Measurements from ENCODE around the gene TMEM161B. TPM values are rescaled to one million over a fixed set of nuclear protein-coding genes. Genes with fewer than 3 reads are reported as not detected.
"Not testable (repeated sequence)": the region's sequence is repeated elsewhere in the genome, so short reads cannot be mapped to it uniquely, and the experiment has no call there.

TMEM161B gene
- total RNA-seq, 1 donor from 2014 or later, result 10.6 TPM

DNA sequence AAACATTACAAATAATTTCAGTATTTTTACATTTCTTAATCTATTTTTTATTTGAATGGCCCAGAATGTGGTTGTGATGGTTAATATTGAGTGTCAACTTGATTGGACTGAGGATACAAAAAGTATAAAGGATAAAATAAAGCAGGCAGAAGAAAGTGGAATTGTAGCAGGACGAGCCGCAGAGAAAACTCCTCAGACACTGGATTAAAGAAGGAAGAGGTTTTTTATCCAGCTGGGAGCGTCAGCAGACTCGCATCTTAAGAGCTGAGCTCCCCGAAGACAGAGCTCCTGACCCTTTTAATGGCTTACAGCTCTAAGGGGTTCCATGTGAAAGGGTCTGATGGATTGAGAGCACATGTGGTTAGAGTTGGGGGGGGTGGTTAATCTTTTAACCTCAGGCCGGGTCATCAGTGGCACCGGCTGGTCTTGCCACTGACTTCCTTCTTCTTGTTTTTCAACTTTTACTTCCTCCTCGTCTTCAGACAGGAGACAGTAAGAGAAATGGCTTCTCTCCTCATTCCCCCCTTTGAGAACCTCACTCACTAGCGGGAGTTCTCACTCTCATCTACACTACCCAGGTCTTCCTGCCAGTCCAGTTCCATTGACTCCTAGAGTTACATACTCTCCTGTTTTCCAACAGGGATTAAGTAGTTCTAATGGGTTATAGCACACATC is 80.0 kb downstream of the TMEM161B start:
- peaks cover 33% of the 10 kb centered on the region for H3K36me3 Mint-ChIP-seq (ENCODE audit: low read depth, unreplicated experiment)
- H3K4me1 Mint-ChIP-seq (ENCODE audit: unreplicated experiment), result no peaks in the 10 kb centered on the region
- TF ChIP-seq, protein P1, sequence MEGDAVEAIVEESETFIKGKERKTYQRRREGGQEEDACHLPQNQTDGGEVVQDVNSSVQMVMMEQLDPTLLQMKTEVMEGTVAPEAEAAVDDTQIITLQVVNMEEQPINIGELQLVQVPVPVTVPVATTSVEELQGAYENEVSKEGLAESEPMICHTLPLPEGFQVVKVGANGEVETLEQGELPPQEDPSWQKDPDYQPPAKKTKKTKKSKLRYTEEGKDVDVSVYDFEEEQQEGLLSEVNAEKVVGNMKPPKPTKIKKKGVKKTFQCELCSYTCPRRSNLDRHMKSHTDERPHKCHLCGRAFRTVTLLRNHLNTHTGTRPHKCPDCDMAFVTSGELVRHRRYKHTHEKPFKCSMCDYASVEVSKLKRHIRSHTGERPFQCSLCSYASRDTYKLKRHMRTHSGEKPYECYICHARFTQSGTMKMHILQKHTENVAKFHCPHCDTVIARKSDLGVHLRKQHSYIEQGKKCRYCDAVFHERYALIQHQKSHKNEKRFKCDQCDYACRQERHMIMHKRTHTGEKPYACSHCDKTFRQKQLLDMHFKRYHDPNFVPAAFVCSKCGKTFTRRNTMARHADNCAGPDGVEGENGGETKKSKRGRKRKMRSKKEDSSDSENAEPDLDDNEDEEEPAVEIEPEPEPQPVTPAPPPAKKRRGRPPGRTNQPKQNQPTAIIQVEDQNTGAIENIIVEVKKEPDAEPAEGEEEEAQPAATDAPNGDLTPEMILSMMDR (IDR thresholded peaks at IDR 0.05; ENCODE audit: unreplicated experiment), result no peak
- H3K4me3 Mint-ChIP-seq (ENCODE audit: unreplicated experiment), result no peak overlapping the region
- H3K27me3 Mint-ChIP-seq (ENCODE audit: unreplicated experiment), result peaks cover 2% of the 10 kb centered on the region
- DNase-seq (ENCODE audit: low spot score), result no peak
- H3K27ac Mint-ChIP-seq (ENCODE audit: unreplicated experiment), result no peak overlapping the region
- H3K9me3 Mint-ChIP-seq (ENCODE audit: unreplicated experiment), result peaks cover 8% of the 10 kb centered on the region

DNA sequence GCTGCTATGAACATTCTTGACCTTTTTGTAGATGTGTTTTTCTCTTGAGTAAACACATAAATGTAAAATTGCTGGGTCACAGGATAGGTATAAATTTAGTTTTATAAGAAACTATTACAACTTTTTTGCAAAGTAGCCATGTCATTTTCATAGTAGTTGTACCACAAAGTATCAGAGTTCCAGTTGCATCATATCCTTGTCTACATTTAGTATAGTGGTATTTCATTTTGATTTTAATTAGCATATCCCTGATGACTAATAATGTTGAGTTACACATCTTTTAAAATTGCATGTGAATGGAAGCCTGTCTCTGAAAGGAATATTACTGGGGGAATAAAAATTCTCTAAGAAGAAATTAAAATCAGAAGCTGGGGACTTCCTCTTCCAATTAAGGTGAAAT is 85.4 kb downstream of the TMEM161B start:
- H3K36me3 Mint-ChIP-seq (ENCODE audit: low read depth, unreplicated experiment), result peaks cover 8% of the 10 kb centered on the region
- no peak for DNase-seq (ENCODE audit: low spot score)
- H3K9me3 Mint-ChIP-seq (ENCODE audit: unreplicated experiment), result peaks cover under 1% of the 10 kb centered on the region
- no peaks in the 10 kb centered on the region for H3K27me3 Mint-ChIP-seq (ENCODE audit: unreplicated experiment)
- TF ChIP-seq, protein P1 (IDR thresholded peaks at IDR 0.05; ENCODE audit: unreplicated experiment), result no peak
- no peaks in the 10 kb centered on the region for H3K4me1 Mint-ChIP-seq (ENCODE audit: unreplicated experiment)
- H3K4me3 Mint-ChIP-seq (ENCODE audit: unreplicated experiment), result no peak overlapping the region
- no peak overlapping the region for H3K27ac Mint-ChIP-seq (ENCODE audit: unreplicated experiment)

DNA sequence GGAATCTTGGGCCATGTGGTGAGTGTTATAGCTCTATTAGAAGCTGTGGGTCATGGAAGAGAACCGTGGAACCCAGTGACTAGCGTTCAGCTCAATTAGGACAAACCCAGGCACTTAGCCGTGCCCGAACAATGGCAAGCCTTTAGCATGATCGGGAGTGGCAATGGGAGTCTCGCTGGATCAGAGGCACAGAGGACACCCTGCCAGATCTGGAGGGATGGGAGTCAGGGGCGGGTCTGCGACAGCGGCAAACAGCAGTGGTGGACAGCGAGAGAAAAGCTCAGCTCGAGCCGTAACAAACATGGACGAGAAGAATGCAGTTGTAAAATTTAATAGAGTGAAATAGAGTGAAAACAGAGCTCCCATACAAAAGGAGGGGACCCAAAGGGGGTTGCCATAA is 91.2 kb downstream of the TMEM161B start:
- not testable (repeated sequence) for H3K27me3 Mint-ChIP-seq (ENCODE audit: unreplicated experiment); DNase-seq (ENCODE audit: low spot score); H3K4me3 Mint-ChIP-seq (ENCODE audit: unreplicated experiment); H3K27ac Mint-ChIP-seq (ENCODE audit: unreplicated experiment); H3K36me3 Mint-ChIP-seq (ENCODE audit: low read depth, unreplicated experiment); H3K4me1 Mint-ChIP-seq (ENCODE audit: unreplicated experiment); H3K9me3 Mint-ChIP-seq (ENCODE audit: unreplicated experiment)

DNA sequence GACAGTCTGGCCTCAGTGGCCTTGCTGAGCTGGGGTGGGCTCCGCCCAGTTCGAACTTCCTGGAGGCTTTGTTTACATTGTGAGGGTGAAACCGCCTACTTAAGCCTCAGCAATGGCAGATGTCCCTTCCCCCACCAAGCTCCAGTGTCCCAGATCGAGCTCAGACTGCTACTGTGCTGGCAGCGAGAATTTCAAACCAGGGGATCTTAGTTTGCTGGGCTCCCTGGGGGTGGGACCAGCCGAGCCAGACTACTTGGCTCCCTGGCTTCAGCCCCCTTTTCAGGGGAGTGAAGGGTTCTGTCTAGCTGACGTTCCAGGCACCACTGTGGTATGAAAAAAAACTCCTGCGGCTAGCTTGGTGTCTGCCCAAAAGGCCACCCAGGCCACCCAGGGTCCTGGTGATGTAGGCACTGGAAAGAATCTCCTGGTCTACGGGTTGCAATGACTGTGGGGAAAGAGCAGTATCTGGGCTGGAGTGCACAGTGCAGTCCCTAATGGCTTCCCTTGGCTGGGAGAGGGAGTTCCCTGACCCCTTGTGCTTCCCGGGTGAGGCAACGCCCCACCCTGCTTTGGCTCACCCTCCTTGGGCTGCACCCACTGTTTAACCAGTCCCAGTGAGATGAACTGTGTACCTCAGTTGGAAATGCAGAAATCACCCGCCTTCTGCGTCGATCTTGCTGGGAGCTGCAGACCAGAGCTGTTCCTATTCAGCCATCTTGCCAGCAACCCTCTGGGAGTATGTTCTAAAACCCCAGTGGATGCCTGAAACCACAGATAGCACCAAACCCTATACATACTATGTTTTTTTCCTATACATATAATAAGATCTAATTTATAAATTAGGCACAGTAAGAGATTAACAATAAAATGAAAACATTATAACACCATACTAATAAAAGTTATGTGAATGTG is 95.5 kb downstream of the TMEM161B start:
- TF ChIP-seq, protein P1 (IDR thresholded peaks at IDR 0.05; ENCODE audit: unreplicated experiment), result no peak
- no peak overlapping the region for H3K27ac Mint-ChIP-seq (ENCODE audit: unreplicated experiment)
- no peak overlapping the region for H3K4me3 Mint-ChIP-seq (ENCODE audit: unreplicated experiment)
- no peaks in the 10 kb centered on the region for H3K4me1 Mint-ChIP-seq (ENCODE audit: unreplicated experiment)
- H3K9me3 Mint-ChIP-seq (ENCODE audit: unreplicated experiment), result no peaks in the 10 kb centered on the region
- H3K36me3 Mint-ChIP-seq (ENCODE audit: low read depth, unreplicated experiment), result peaks cover 4% of the 10 kb centered on the region
- H3K27me3 Mint-ChIP-seq (ENCODE audit: unreplicated experiment), result peaks cover 4% of the 10 kb centered on the region
- no peak for DNase-seq (ENCODE audit: low spot score)

DNA sequence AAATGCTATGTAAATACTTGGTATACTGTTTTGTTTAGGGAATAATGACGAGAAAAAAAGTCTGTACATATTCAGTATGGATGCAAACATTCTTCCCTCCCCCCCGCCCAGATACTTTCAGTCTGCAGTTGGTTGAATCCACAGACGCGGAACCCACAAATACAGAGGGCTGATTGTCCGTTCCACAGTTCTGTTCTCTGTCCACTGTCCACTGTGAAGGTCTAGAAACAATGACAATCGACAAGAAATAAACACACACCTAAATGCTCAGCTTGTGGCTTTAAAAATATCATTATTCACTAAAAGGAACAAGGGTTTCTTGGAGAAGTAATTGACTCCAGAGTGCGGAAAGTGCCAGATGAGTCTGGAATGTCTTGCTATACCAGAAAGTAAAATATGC is 109.1 kb downstream of the TMEM161B start:
- Mint-ChIP-seq H3K27me3 (ENCODE audit: unreplicated experiment) (no peaks in the 10 kb centered on the region), H3K4me1 (ENCODE audit: unreplicated experiment) (peaks cover under 1% of the 10 kb centered on the region), H3K27ac (ENCODE audit: unreplicated experiment) (no peak overlapping the region), H3K36me3 (ENCODE audit: low read depth, unreplicated experiment) (no peaks in the 10 kb centered on the region), H3K9me3 (ENCODE audit: unreplicated experiment) (no peaks in the 10 kb centered on the region), H3K4me3 (ENCODE audit: unreplicated experiment) (no peak overlapping the region)
- DNase-seq (ENCODE audit: low spot score), result no peak
- TF ChIP-seq, protein P1 (IDR thresholded peaks at IDR 0.05; ENCODE audit: unreplicated experiment), result no peak
